Measurements from ENCODE around the gene DGKD. TPM values are rescaled to one million over a fixed set of nuclear protein-coding genes. Genes with fewer than 3 reads are reported as not detected.

DGKD gene
- total and polyA plus RNA-seq, 2 donors (not counting 1 experiment from before 2014, with no cell fraction given) = 224 to 396 TPM

GRCh38 chr2:233519787-233520611 lies 165.7 kb downstream of the DGKD start:
- TF ChIP-seq EZH2 (IDR thresholded peaks at IDR 0.05; ENCODE audit: borderline replicate concordance, insufficient read depth, low read depth, low read length, poor library complexity, severe bottlenecking) (no peak), CTCF (IDR thresholded peaks at IDR 0.05) (no peak)
- H3K4me3 Mint-ChIP-seq = peak overlapping the region; percentile 63
- peaks cover 5% of the 10 kb centered on the region for H3K9me3 Mint-ChIP-seq (ENCODE audit: insufficient read depth)

More at GRCh38 chr2:233519787-233520611, 165.7 kb downstream of the DGKD start:
- WGBS (ENCODE audit: insufficient coverage) = no CpG with 5 or more reads among the region's 3 CpGs
- DNase-seq (peak; percentile 56), ATAC-seq (ENCODE audit: low read depth) (peak; percentile 83)
- Mint-ChIP-seq H3K4me1 (peaks cover 58% of the 10 kb centered on the region), H3K27me3 (no peaks in the 10 kb centered on the region), H3K27ac (peak overlapping the region; percentile 94)
- Histone ChIP-seq H3K9ac (ENCODE audit: low read length) (peak overlapping the region; percentile 25), H4K20me1 (ENCODE audit: control insufficient read depth, insufficient read depth, low read length, poor library complexity, severe bottlenecking) (no peaks in the 10 kb centered on the region), H3K9me3 (ENCODE audit: control extremely low read depth in 1 of 3, control insufficient read depth in 2 of 3, insufficient read depth in 1 of 3, low read length in 2 of 3) (no peaks in the 10 kb centered on the region), H3K4me2 (replicated peaks; ENCODE audit: low read depth, low read length, poor library complexity, severe bottlenecking) (peak overlapping the region; percentile 68), H2AFZ (ENCODE audit: insufficient read depth, low read depth, low read length, poor library complexity, severe bottlenecking) (peak overlapping the region; percentile 19), H3K27me3 (replicated peaks in 1 of 4; ENCODE audit: control extremely low read depth in 1 of 4, control insufficient read depth in 3 of 4, insufficient read depth in 4 of 4, low read length in 3 of 4) (no peaks in the 10 kb centered on the region), H3K79me2 (ENCODE audit: control insufficient read depth, insufficient read depth, low read length) (peaks cover 2% of the 10 kb centered on the region), H3K4me1 (ENCODE audit: control insufficient read depth in 2 of 2, insufficient read depth in 2 of 2, low read length in 2 of 2) (peaks cover 39 to 46% of the 10 kb centered on the region in 2 donors), H3K27ac (ENCODE audit: low read length in 2 of 2) (peak overlapping the region; percentile 89 to 94), H3K36me3 (replicated peaks in 1 of 2; ENCODE audit: control extremely low read depth in 1 of 2, control insufficient read depth in 1 of 2, extremely low read depth in 1 of 2, insufficient read depth in 2 of 2, low read length in 1 of 2) (peaks cover 2 to 6% of the 10 kb centered on the region in 2 experiments), H3K4me3 (ENCODE audit: control extremely low read depth in 1 of 5, extremely low read depth in 1 of 5, insufficient read depth in 1 of 5, low read depth in 2 of 5, low read length in 4 of 5) (peak overlapping the region in 1 of 5 experiments; percentile 58)
- POLR2A ChIA-PET = no interaction called here
- intact Hi-C loops (cut with micrococcal nuclease) = loop anchor here (1.0 to 5.0 kb wide), 2 partner anchors 47 to 102 kb away; partner anchors contain the start of gene USP40
- CTCF ChIA-PET = interaction anchor here (1.3 kb wide), 1 partner anchor 32 kb away, joined by 3 read pairs; no protein-coding TSS in a partner anchor

Small RNA genes lying within 50 kb of the gene (small RNA-seq; reads per million reads assigned to genes)
- not detected for gene RF00019 (ENCODE audit: insufficient read length, low read depth, low replicate concordance)

Other genes starting within 250 kb of the DGKD start
- gene ATG16L1, start 102.8 kb upstream of the DGKD start, total RNA-seq = 69.9 TPM in 2 replicates
- 25.7 and 40.5 TPM in 2 replicates for gene ATG16L1, start 102.8 kb upstream of the DGKD start, polyA plus RNA-seq
- gene SAG, start 46.7 kb upstream of the DGKD start, total RNA-seq = 0.17 and 1.1 TPM in 2 replicates
- 0.03 and 0.04 TPM in 2 replicates for gene SAG, start 46.7 kb upstream of the DGKD start, polyA plus RNA-seq
- 37.0 and 42.6 TPM in 2 replicates for gene USP40, start 212.3 kb downstream of the DGKD start, total RNA-seq
- 19.8 and 21.0 TPM in 2 replicates for gene USP40, start 212.3 kb downstream of the DGKD start, polyA plus RNA-seq